ENCODE results near the gene NOL12.
A peak's percentile ranks its signal among the peaks of the same experiment; 100 is the strongest.
"Not testable (repeated sequence)": the region's sequence is repeated elsewhere in the genome, so short reads cannot be mapped to it uniquely, and the experiment has no call there.

The NOL12 gene

GRCh38 chr22:37690901-37691504 lies 4.9 kb downstream of the NOL12 start:
- POLR2A ChIA-PET = interaction anchor here (0.5 to 0.6 kb wide), 2 partner anchors 46 to 708 kb away, joined by 3 to 4 read pairs; no protein-coding TSS in a partner anchor
- CTCF ChIA-PET = no interaction called here
- no peak for DNase-seq (ENCODE audit: extremely low spot score)
- no peak for TF ChIP-seq CTCF (IDR thresholded peaks at IDR 0.05; ENCODE audit: control extremely low read depth, extremely low read depth, low read depth, missing control alignments)

DNA sequence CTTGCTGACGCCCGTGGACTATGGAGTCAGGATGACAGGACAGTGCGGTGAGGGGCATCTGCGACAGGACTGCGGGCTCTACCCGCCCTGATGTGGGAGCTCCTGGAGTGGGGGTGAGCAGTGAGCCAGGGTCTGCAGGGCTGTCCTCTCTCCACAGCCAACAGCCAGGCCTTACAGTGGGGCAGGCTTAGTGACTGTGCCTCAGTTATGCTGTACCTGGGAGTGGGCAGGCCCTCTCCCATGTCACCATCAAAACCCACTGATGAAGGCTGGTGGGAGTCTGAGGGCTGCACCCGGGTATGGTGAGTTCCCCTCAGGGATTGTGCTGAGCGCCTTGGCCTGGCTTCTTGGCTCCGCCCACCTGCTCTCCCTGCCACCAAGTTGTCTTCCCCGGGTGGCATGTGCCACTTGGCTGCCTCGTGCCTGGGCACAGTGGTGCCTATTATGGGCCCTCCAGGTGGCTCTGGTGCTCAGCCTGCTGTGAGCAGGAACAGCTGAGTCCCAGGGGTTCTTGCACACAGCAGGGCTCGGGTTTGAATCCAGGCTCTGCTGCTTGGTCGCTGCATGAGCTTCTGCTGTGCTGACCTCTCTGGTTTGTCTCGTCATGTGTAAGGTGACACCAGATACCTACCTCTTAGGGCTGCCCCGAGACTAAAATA lies 6.6 kb downstream of the NOL12 start:
- CTCF ChIA-PET = interaction anchor here (0.8 to 5.0 kb wide), 6 partner anchors 12 to 125 kb away, joined by 3 to 27 read pairs (median 4); no protein-coding TSS in a partner anchor
- POLR2A ChIA-PET = no interaction called here
- TF ChIP-seq CTCF (IDR thresholded peaks at IDR 0.05; ENCODE audit: control extremely low read depth, extremely low read depth, low read depth, missing control alignments) = no peak
- no peak for DNase-seq (ENCODE audit: extremely low spot score)

DNA sequence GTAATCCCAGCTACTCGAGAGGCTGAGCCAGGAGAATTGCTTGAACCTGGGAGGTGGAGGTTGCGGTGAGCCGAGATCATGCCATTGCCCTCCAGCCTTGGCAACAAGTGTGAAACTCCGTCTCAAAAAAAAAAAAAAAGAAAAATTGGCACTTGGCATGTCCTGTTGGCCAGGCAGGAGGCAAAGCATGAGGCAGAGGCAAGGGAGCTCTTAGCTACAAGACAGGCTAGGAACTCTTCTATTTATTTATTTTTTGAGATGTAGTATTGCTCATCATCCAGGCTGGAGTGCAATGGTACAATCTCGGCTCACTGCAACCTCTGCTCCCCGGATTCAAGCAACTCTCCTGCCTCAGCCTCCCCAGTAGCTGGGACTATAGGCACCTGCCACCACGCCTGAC lies 8.0 kb downstream of the NOL12 start:
- POLR2A ChIA-PET = interaction anchor here (0.6 to 0.7 kb wide), 2 partner anchors 8 to 19 kb away, joined by 3 to 4 read pairs; partner anchors contain the start of gene LGALS1
- CTCF ChIA-PET = interaction anchor here (2.5 to 5.0 kb wide), 2 partner anchors 13 to 51 kb away, joined by 13 to 27 read pairs; no protein-coding TSS in a partner anchor
- DNase-seq (ENCODE audit: extremely low spot score) = not testable (repeated sequence)

DNA sequence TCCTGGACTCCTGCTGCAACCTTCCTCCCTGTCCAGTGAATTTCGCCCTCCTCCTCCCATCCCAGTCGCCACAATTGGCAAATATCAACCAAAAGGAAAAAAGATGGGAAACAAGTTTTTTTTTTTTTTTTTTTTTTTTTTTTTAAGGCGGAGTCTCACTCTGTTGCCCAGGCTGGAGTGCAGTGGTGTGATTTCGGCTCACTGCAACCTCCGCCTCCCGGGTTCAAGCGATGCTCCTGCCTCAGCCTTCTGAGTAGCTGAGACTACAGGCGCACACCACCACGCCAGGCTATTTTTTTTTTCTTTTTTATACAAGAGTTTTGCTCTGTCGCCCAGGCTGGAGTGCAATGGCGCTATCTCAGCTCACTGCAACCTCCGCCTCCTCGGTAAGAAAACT lies 10.1 kb downstream of the NOL12 start:
- DNase-seq (ENCODE audit: extremely low spot score); POLR2A ChIA-PET: not testable (repeated sequence)
- CTCF ChIA-PET = interaction anchor here (1.1 to 5.0 kb wide), 7 partner anchors 13 to 90 kb away, joined by 3 to 27 read pairs (median 4); no protein-coding TSS in a partner anchor

- peak; percentile 38 for TF ChIP-seq CTCF (IDR thresholded peaks at IDR 0.05; ENCODE audit: control extremely low read depth, extremely low read depth, low read depth, missing control alignments)
- ChIA-PET CTCF (interaction anchor here (1.1 to 5.0 kb wide), 7 partner anchors 14 to 90 kb away, joined by 3 to 27 read pairs (median 4); no protein-coding TSS in a partner anchor), POLR2A (no interaction called here)
- peak; percentile 86 for DNase-seq (ENCODE audit: extremely low spot score)
These were observed 10.8 kb downstream of the NOL12 start, which contains the start of gene TRIOBP for GRCh38 chr22:37696657-37697537. Gene TRIOBP (plus strand): TSS chr22:37697048. CDS start chr22:37701366, 4,318 bp downstream.

DNA sequence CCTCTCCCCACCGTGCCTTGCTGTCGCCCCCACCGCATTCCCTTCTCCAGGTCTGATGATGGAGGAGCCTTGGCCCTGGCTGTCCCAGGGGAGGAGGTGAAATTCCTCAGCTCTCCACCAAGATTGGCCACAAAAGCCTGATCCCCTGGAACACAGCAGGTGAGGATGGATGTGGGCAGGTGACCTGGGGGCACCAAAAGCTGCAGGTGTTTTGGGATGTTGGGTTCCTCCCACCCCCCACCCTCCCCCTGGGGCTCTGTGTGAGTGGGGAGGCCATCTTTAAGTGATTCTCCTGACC lies 11.3 kb downstream of the NOL12 start:
- CTCF ChIA-PET = no interaction called here
- DNase-seq (ENCODE audit: extremely low spot score) = no peak
- TF ChIP-seq CTCF (IDR thresholded peaks at IDR 0.05; ENCODE audit: control extremely low read depth, extremely low read depth, low read depth, missing control alignments) = no peak
- POLR2A ChIA-PET = no interaction called here

DNA sequence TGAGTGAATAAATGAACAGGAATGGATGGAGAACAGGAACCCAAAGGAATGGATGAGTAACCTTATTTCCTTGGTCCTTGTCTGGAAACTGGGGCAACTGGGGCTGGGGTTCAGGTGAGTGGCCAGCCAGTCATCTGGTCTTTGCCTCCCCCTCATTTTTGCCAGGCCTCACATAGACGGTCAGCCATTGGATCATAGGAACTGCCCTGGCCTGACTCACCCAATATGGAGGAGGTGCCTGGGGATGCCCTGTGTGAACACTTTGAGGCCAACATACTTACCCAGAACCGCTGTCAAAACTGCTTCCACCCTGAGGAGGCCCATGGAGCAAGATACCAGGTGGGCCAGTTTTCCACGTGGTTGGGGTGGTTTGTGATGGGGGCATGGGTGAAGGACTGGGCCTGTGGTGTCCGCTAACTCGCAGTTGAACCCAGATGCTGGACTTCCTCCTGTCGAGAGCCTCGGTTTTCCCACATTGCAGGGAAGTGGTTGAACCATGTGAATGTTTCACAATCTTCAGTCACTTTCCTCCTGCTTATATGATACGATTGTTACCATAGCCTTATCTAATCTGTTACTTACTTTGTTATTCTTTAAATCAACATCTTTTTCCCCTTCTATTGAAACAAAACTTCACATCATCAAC lies 15.1 kb downstream of the NOL12 start:
- DNase-seq (ENCODE audit: extremely low spot score) = no peak
- TF ChIP-seq CTCF (IDR thresholded peaks at IDR 0.05; ENCODE audit: control extremely low read depth, extremely low read depth, low read depth, missing control alignments) = no peak
- POLR2A ChIA-PET = interaction anchor here (0.6 kb wide), 1 partner anchor 21 kb away, joined by 3 read pairs; no protein-coding TSS in a partner anchor
- CTCF ChIA-PET = no interaction called here

All from GM10248 (cell line).